Parathyroid adenoma (tissue), 2 donors: Measurements from ENCODE around the gene TRUB2.

Experiments
- H2AFZ ChIP-seq: fragments of 300-600 bp; sonication (generic); one replicate; pipeline ENCODE4 v1.7.0; 2017; ENCODE audit warnings: antibody characterized with exemption, mild to moderate bottlenecking
- H3K27ac ChIP-seq: fragments of 300-600 bp; sonication (generic); one replicate; pipeline ENCODE4 v1.7.0; 2017
- H3K27me3 ChIP-seq: fragments of 300-600 bp; sonication (generic); one replicate; pipeline ENCODE4 v1.7.0; 2017; ENCODE audit warnings: low read length; ENCODE audit not compliant: control insufficient read depth, insufficient read depth
- H3K36me3 ChIP-seq: fragments of 300-600 bp; sonication (generic); one replicate; pipeline ENCODE4 v1.7.0; 2017; ENCODE audit warnings: low read length; ENCODE audit not compliant: control insufficient read depth, insufficient read depth
- H3K4me1 ChIP-seq: fragments of 300-600 bp; sonication (generic); one replicate; pipeline ENCODE4 v1.7.0; 2017; ENCODE audit warnings: control low read depth
- H3K4me2 ChIP-seq: fragments of 300-600 bp; sonication (generic); one replicate; pipeline ENCODE4 v1.7.0; 2017; ENCODE audit warnings: low read length
- H3K4me3 ChIP-seq: fragments of 300-600 bp; sonication (generic); one replicate; pipeline ENCODE4 v1.7.0; 2017; ENCODE audit warnings: low read depth, low read length
- H3K79me2 ChIP-seq: fragments of 300-600 bp; sonication (generic); one replicate; pipeline ENCODE4 v1.7.0; 2017; ENCODE audit warnings: control low read depth
- H3K9ac ChIP-seq: fragments of 300-600 bp; sonication (generic); one replicate; pipeline ENCODE4 v1.7.0; 2017; ENCODE audit warnings: mild to moderate bottlenecking
- H3K9me3 ChIP-seq: fragments of 300-600 bp; sonication (generic); one replicate; pipeline ENCODE4 v1.7.0; 2017; ENCODE audit warnings: low read length; ENCODE audit not compliant: control insufficient read depth
- TF ChIP-seq, protein P1 (sequence below): fragments of 300-600 bp; sonication (generic); IDR thresholded peaks from one replicate; pipeline ENCODE4 v1.7.0; 2017; ENCODE audit warnings: antibody characterized with exemption, mild to moderate bottlenecking
- donor health status: primary hyperparathyroidism.

Gene TRUB2

DNA sequence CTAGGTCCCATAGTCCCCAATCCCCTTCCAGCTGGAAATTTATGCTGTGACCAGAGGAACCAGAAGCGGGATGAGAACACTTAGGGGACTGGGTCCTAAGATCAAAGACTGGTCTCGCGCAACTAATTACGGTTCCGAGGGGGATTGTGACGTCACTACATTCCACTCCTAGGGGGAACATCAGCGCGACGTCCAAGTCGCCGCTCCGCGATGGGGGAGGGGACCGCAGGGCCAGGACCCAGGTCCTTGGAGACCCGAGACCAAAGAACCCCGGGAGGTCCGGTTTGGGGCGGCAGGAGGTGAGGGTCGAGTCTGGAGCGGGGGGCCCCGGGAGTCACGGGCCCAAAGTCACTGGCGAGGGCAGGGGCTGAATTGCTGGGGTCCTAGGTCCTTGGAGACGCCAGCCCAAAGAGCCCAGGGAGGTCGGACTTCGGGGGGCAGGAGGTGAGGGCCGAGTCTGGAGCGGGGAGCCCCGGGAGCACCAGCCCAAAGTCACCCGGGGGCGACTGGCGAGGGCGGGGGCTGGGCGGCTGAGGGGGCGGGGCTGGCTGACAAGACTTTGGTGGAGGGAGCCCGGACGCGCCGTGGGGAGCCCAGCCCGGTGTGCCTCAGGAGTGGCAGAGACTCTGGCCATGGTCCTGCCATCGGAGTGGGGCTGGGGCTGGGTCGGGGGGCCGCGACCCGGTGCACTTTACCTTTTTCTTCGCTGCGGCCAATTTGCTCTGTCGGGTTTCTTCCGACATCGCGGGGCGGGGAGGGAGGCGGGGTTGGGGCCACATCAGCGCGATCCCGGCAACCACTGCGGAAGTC, 46.8 kb downstream of the TRUB2 start, which contains the start of gene GOLGA2:
Gene GOLGA2, minus strand, starts transcription at position 810 of the 810 bp plus-strand sequence. Its CDS starts 31 bp downstream, at position 779.
- H3K79me2 ChIP-seq, result peaks cover 8% of the 10 kb centered on the region
- H3K27me3 ChIP-seq, result no peaks in the 10 kb centered on the region
- TF ChIP-seq, protein P1, sequence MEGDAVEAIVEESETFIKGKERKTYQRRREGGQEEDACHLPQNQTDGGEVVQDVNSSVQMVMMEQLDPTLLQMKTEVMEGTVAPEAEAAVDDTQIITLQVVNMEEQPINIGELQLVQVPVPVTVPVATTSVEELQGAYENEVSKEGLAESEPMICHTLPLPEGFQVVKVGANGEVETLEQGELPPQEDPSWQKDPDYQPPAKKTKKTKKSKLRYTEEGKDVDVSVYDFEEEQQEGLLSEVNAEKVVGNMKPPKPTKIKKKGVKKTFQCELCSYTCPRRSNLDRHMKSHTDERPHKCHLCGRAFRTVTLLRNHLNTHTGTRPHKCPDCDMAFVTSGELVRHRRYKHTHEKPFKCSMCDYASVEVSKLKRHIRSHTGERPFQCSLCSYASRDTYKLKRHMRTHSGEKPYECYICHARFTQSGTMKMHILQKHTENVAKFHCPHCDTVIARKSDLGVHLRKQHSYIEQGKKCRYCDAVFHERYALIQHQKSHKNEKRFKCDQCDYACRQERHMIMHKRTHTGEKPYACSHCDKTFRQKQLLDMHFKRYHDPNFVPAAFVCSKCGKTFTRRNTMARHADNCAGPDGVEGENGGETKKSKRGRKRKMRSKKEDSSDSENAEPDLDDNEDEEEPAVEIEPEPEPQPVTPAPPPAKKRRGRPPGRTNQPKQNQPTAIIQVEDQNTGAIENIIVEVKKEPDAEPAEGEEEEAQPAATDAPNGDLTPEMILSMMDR, result no peak
- H3K27ac ChIP-seq, result peak within 1 kb of the TSS; percentile 93
- H2AFZ ChIP-seq, result peak within 1 kb of the TSS; percentile 73
- no peaks in the 10 kb centered on the region for H3K9me3 ChIP-seq
- peak within 1 kb of the TSS; percentile 96 for H3K4me2 ChIP-seq
- H3K36me3 ChIP-seq, result no peaks in the 10 kb centered on the region
- H3K4me3 ChIP-seq, result peak within 1 kb of the TSS; percentile 92
- H3K9ac ChIP-seq, result peak within 1 kb of the TSS; percentile 63
- peaks cover 9% of the 10 kb centered on the region for H3K4me1 ChIP-seq

DNA sequence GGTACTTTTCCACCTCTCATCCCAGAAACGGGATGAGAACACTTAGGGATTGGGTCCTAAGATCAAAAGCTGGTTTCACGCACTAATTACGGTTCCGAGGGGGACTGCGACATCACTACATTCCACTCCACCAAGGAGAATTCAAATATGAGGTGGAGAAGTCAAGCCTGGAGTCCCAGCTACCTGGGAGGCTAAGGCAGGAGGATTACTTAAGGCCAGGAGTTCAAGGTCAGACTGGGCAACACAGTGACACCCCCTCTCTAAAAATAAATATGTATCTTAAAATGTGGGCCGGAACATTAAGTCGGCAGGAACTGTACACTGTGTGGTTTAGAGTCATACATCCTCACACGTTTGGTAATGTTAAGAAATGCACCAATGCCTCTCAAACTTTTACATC, 48.0 kb downstream of the TRUB2 start:
- no peak overlapping the region for H3K27ac ChIP-seq
- H3K9ac ChIP-seq, result no peak overlapping the region
- TF ChIP-seq, protein P1, result no peak
- no peak overlapping the region for H3K4me2 ChIP-seq
- no peaks in the 10 kb centered on the region for H3K9me3 ChIP-seq
- H3K79me2 ChIP-seq, result peaks cover 8% of the 10 kb centered on the region
- peak overlapping the region; percentile 88 for H3K4me3 ChIP-seq
- H3K36me3 ChIP-seq, result no peaks in the 10 kb centered on the region
- peaks cover 9% of the 10 kb centered on the region for H3K4me1 ChIP-seq
- no peak overlapping the region for H2AFZ ChIP-seq
- no peaks in the 10 kb centered on the region for H3K27me3 ChIP-seq

DNA sequence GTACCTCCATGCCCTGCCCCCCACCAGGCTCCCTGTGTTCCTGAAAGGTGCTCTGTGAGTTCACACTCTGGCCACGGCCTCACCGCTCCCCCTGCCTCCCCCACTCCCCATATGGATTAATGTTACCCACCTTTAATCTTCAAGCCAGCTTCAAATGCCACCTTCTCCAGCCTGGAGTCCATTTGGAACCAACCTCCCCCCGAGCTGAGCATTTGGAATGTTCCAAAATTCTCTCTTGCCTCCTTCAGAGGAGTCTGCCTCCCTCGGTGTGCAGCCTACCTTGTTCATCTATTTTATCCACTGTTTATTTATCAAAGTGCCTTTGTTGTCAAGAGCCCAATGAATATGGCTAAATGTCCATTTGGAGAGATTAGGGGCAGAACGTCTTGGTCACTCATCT, 50.7 kb downstream of the TRUB2 start:
- no peak overlapping the region for H3K4me2 ChIP-seq
- H3K36me3 ChIP-seq, result no peaks in the 10 kb centered on the region
- no peaks in the 10 kb centered on the region for H3K4me1 ChIP-seq
- H3K9ac ChIP-seq, result no peak overlapping the region
- TF ChIP-seq, protein P1, result no peak
- peaks cover 5% of the 10 kb centered on the region for H3K79me2 ChIP-seq
- H3K27me3 ChIP-seq, result no peaks in the 10 kb centered on the region
- no peak overlapping the region for H2AFZ ChIP-seq
- no peak overlapping the region for H3K27ac ChIP-seq
- no peak overlapping the region for H3K4me3 ChIP-seq
- H3K9me3 ChIP-seq, result no peaks in the 10 kb centered on the region

DNA sequence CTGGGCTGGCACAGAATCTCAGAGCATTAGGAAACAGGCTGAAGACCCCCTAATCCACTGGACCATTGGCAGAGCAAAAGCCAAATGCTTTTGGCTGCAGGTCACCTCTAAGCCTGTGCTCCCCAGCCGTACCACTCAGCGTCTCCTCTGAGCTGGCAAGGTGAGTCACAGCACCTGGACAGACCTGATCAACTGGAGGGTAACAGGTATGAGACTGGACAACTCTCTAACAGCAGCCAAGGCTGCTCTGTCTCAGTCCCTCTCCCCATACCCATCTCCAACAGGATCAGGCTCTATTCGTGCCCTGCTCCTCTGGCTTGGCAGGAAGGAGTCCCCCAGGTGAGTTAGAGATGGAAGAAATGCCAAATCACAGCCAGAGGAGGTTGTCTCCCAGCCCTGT, 51.1 kb downstream of the TRUB2 start:
- H3K9me3 ChIP-seq, result no peaks in the 10 kb centered on the region
- H2AFZ ChIP-seq, result no peak overlapping the region
- H3K9ac ChIP-seq, result no peak overlapping the region
- no peak overlapping the region for H3K4me2 ChIP-seq
- peaks cover 5% of the 10 kb centered on the region for H3K79me2 ChIP-seq
- no peak overlapping the region for H3K4me3 ChIP-seq
- no peaks in the 10 kb centered on the region for H3K27me3 ChIP-seq
- H3K36me3 ChIP-seq, result no peaks in the 10 kb centered on the region
- no peaks in the 10 kb centered on the region for H3K4me1 ChIP-seq
- no peak overlapping the region for H3K27ac ChIP-seq
- TF ChIP-seq, protein P1, result no peak
